Measurements from ENCODE around the gene AP1S3. TPM values are rescaled to one million over a fixed set of nuclear protein-coding genes. Genes with fewer than 3 reads are reported as not detected.

The AP1S3 gene
- total and polyA plus RNA-seq, 2 of the 4 experiments (the other 2 are of a cell fraction): 2.5 to 4.1 TPM

DNA sequence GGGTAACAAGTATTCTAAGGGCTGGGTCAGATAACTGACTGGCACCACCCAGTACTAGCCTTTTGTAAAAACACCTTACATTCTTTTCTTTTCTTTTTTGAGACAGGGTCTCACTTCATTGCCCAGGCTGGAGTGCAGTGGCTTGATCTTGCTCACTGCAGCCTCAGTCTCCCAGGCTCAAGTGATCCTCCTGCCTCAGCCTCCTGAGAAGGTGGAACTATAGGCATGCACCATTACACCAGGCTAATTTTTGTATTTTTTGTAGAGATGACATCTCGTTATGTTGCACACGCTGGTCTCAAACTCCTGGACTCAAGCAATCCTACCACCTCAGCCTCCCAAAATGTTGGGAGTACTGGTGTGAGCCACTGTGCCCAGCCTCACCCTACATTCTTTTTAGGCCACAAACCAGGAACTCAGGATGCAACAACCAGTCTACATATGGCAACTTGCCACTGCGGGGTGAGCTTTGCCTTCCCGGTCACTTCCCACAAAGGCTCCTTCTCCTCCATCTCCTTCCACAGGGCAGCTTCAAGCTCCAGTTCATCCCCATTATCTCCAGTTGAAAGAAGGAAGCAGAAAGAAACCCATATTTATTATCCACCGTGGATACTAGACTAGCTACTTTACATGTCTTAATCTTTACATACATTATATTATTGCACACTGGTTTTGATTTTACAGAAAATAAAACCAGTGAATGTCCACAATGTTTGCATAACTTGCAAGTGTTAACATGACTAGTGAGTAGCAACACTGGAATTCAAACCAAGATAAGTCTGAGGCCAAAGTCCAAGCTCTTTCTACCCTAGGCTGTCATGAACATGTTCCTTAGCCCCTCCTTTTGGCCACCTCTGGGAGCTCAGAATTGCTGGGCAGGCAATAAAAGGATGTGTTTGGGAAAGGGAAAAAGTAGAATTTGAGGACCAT, 23.7 kb upstream of the AP1S3 start:
- Histone ChIP-seq H2BK20ac (ENCODE audit: low read depth, low read length) (no peak overlapping the region; the same call in 1 of the 2 replicates), H3K4me3 (ENCODE audit: insufficient read depth, low read depth, low read length) (no peak overlapping the region), H4K5ac (ENCODE audit: low read depth, low read length) (peak overlapping the region; percentile 5; the same call in 1 of the 2 replicates), H3K9me1 (ENCODE audit: insufficient read depth, low read length) (peaks cover 8% of the 10 kb centered on the region; the same call in 1 of the 2 replicates), H3K4ac (ENCODE audit: low read depth, low read length) (peak overlapping the region; percentile 69; the same call in 1 of the 2 replicates), H3K27me3 (ENCODE audit: control insufficient read depth, insufficient read depth, low read length) (no peaks in the 10 kb centered on the region), H2AK9ac (replicated peaks; ENCODE audit: low read depth, low read length, poor library complexity) (no peak overlapping the region), H3K14ac (replicated peaks; ENCODE audit: low read depth, low read length) (no peak overlapping the region), H4K8ac (ENCODE audit: low read depth in 2 of 2, low read length in 2 of 2) (peak overlapping the region in 1 of 2 experiments; percentile 47; a peak in 2 of 4 replicates), H3K27ac (ENCODE audit: insufficient read depth, low read length) (peak overlapping the region; percentile 57; the same call in 1 of the 2 replicates), H2BK120ac (ENCODE audit: low read depth, low read length) (peak overlapping the region; percentile 4; the same call in 1 of the 2 replicates), H3K9me3 (ENCODE audit: control insufficient read depth, insufficient read depth, low read length) (no peaks in the 10 kb centered on the region), H4K20me1 (ENCODE audit: insufficient read depth, low read length) (peaks cover 4% of the 10 kb centered on the region; the same call in 1 of the 2 replicates), H3K18ac (ENCODE audit: low read depth, low read length) (peak overlapping the region; percentile 2; the same call in 1 of the 2 replicates), H3K23ac (ENCODE audit: low read depth, low read length) (peak overlapping the region; percentile 1; the same call in 1 of the 2 replicates), H3K56ac (ENCODE audit: extremely low read depth, insufficient read depth, low read length) (no peak overlapping the region), H3K79me1 (ENCODE audit: low read depth in 1 of 2, low read length in 2 of 2) (no peaks in the 10 kb centered on the region), H4K91ac (ENCODE audit: insufficient read depth, low read depth, low read length) (peak overlapping the region; percentile 63; the same call in 1 of the 2 replicates), H2AFZ (replicated peaks; ENCODE audit: low read length, poor library complexity) (no peak overlapping the region), H3K36me3 (ENCODE audit: control insufficient read depth, insufficient read depth, low read length) (no peaks in the 10 kb centered on the region), H3K9ac (ENCODE audit: low read depth, low read length) (no peak overlapping the region), H2BK15ac (ENCODE audit: low read depth, low read length) (peak overlapping the region; percentile 65; the same call in 1 of the 3 replicates), H2BK5ac (ENCODE audit: low read depth, low read length, poor library complexity, severe bottlenecking) (peak overlapping the region; percentile 55), H2AK5ac (ENCODE audit: low read depth, low read length) (no peak overlapping the region), H3K4me2 (ENCODE audit: low read depth, low read length) (peak overlapping the region; percentile 22), H3K4me1 (ENCODE audit: control insufficient read depth, insufficient read depth, low read length) (peaks cover 8% of the 10 kb centered on the region)
- 83% methylated on average over 3 of the region's 5 CpGs; no CpG with 5 or more reads in 1 of the 2 experiments for WGBS, 2 experiments (ENCODE audit: extremely low coverage in 2 of 2, insufficient read length in 1 of 2)
- DNase-seq (peak; percentile 77), ATAC-seq (ENCODE audit: low read depth) (peak; percentile 87)
- no TSS peak for BruUV-seq (replicated peaks)
- POLR2A ChIA-PET (ENCODE audit: unreplicated experiment): no interaction called here
- TF ChIP-seq CEBPB (IDR thresholded peaks at IDR 0.05; ENCODE audit: low read depth, low read length) (peak; percentile 74), MAZ (IDR thresholded peaks at IDR 0.05; ENCODE audit: borderline replicate concordance, low read depth, low read length) (no peak), MAFK (IDR thresholded peaks at IDR 0.05; ENCODE audit: low read depth, low read length) (peak; percentile 68), FOS (IDR thresholded peaks at IDR 0.05; ENCODE audit: low read depth, low read length) (peak; percentile 8; the same call in 1 of the 2 replicates), BHLHE40 (IDR thresholded peaks at IDR 0.05; ENCODE audit: low read depth, low read length) (no peak), CTCF (conservative IDR thresholded peaks at IDR 0.05; ENCODE audit: low read depth, low read length) (no peak)
- CTCF ChIA-PET: no interaction called here
- dilution Hi-C loops (cut with HindIII; ENCODE audit: low sequenced_read_pairs, unreplicated experiment): no loop called here
- intact Hi-C loops (cut with micrococcal nuclease): loop anchor here (2.0 to 5.0 kb wide), 3 partner anchors 62 to 399 kb away; no protein-coding TSS in a partner anchor
- in situ Hi-C loops (cut with MboI; ENCODE audit: low sequenced_read_pairs): no loop called here

Data from IMR-90 (cell line).